Upper lobe of left lung (tissue), 6 donors: ENCODE results near the gene SMG7. TPM values are rescaled to one million over a fixed set of nuclear protein-coding genes. Genes with fewer than 3 reads are reported as not detected.

ENCODE experiments used
- ATAC-seq, 2 donors: fragments of 200-7000 bp; cut with Tn5 transposase; one replicate each; pipeline ENCODE4 v1.9.1; 2022; ENCODE audit warnings: mild to moderate bottlenecking in 2 of 2, moderate library complexity in 2 of 2; ENCODE audit not compliant: low FRiP score in 2 of 2
- DNase-seq, 2 donors: peaks; one replicate each; pipeline ENCODE4 v3.0.0-alpha.2; 2019 to 2020
- H3K27ac ChIP-seq, 4 donors: fragments of 200-600 bp; sonication (generic); one replicate each; pipeline ENCODE4 v1.5.1; 2016 to 2019
- H3K27me3 ChIP-seq, 4 donors: fragments of 200-600 bp; sonication (generic); one replicate each; pipeline ENCODE4 v1.5.1; 2017 to 2019
- H3K36me3 ChIP-seq, 4 donors: fragments of 200-600 bp; sonication (generic); one replicate each; pipeline ENCODE4 v1.5.1; 2016 to 2019
- H3K4me1 ChIP-seq, 4 donors: fragments of 200-600 bp; sonication (generic); one replicate each; pipeline ENCODE4 v1.5.1; 2018 to 2019
- H3K4me3 ChIP-seq, 4 donors: fragments of 200-600 bp; sonication (generic); one replicate each; pipeline ENCODE4 v1.5.1; 2017 to 2019; ENCODE audit warnings: mild to moderate bottlenecking in 2 of 4, moderate library complexity in 1 of 4
- H3K9me3 ChIP-seq, 4 donors: fragments of 200-600 bp; sonication (generic); one replicate each; pipeline ENCODE4 v1.5.1; 2018 to 2019
- CTCF ChIP-seq, 6 experiments: fragments of 450-650 bp in 4 of 6; fragments of 200-600 bp in 2 of 6; sonication (generic) in 2 of 6; IDR thresholded peaks; one replicate each; pipeline ENCODE4 v1.5.1; 2016 to 2019; ENCODE audit warnings: antibody characterized with exemption in 6 of 6
- EP300 ChIP-seq, 4 donors: sonication (generic); formaldehyde crosslinking; IDR thresholded peaks; one replicate each; pipeline ENCODE4 v1.5.1; 2017; ENCODE audit warnings: antibody characterized with exemption in 4 of 4, control low read depth in 2 of 4
- POLR2A ChIP-seq, 4 donors: fragments of 450-650 bp; IDR thresholded peaks; one replicate each; pipeline ENCODE4 v1.5.1; 2016 to 2017; ENCODE audit warnings: antibody characterized with exemption in 4 of 4, mild to moderate bottlenecking in 2 of 4
- POLR2AphosphoS5 ChIP-seq, 2 donors: sonication (generic); formaldehyde crosslinking; IDR thresholded peaks; one replicate each; pipeline ENCODE4 v1.5.1; 2017; ENCODE audit warnings: antibody characterized with exemption in 2 of 2
- WGBS, 2 donors: methylation state at CpG; one replicate each; pipeline ENCODE4 v1.1.5; 2017 to 2018; 5-methylcytosine and 5-hydroxymethylcytosine counted together
- total RNA-seq, 6 donors: library from RNA; depleted of rRNA in 4 of 6; stranded (reverse); fragments of >200 nt in 4 of 6; gene quantifications; one replicate each; pipeline versions ENCODE4 v1.1.0 to v1.2.1, GENCODE V29; 2016 to 2021
- donor health status: DM: no; HTN: no; CAD: no; lungs with moderate emphysema.
- donor health status: DM: no; HTN: yes; CAD: no; lungs with severe emphysema.

Gene SMG7
- total RNA-seq, 6 donors from 2014 or later, result 35.6 to 62.4 (median 50.5) TPM

GRCh38 chr1:183505454-183506089 lies 33.3 kb downstream of the SMG7 start:
- no peak overlapping the region for H3K4me3 ChIP-seq
- H3K9me3 ChIP-seq, result no peaks in the 10 kb centered on the region
- DNase-seq, result no peak
- 89 to 96% methylated on average over 5 of the region's 5 CpGs for WGBS, 2 donors
- ATAC-seq, result no peak
- no peaks in the 10 kb centered on the region for H3K27me3 ChIP-seq
- H3K36me3 ChIP-seq, result no peaks in the 10 kb centered on the region
- TF ChIP-seq POLR2A (IDR thresholded peaks at IDR 0.05) (no peak), EP300 (IDR thresholded peaks at IDR 0.05) (no peak), CTCF (IDR thresholded peaks at IDR 0.05) (no peak)
- no peak overlapping the region for H3K27ac ChIP-seq
- H3K4me1 ChIP-seq, result peaks cover 0 to 4% (median 1%) of the 10 kb centered on the region in 4 donors

- Histone ChIP-seq H3K4me3 (no peak overlapping the region), H3K27ac (no peak overlapping the region), H3K4me1 (peaks cover 0 to 4% (median 2%) of the 10 kb centered on the region in 4 donors), H3K27me3 (no peaks in the 10 kb centered on the region), H3K9me3 (no peaks in the 10 kb centered on the region), H3K36me3 (no peaks in the 10 kb centered on the region)
- DNase-seq, result no peak
- WGBS, 2 donors, result 92 to 93% methylated on average over 4 of the region's 4 CpGs
- no peak for ATAC-seq
- TF ChIP-seq EP300 (IDR thresholded peaks at IDR 0.05) (no peak), POLR2A (IDR thresholded peaks at IDR 0.05) (no peak), POLR2AphosphoS5 (IDR thresholded peaks at IDR 0.05) (no peak), CTCF (IDR thresholded peaks at IDR 0.05) (no peak)
Observed at GRCh38 chr1:183506561-183506960, 34.3 kb downstream of the SMG7 start.

DNA sequence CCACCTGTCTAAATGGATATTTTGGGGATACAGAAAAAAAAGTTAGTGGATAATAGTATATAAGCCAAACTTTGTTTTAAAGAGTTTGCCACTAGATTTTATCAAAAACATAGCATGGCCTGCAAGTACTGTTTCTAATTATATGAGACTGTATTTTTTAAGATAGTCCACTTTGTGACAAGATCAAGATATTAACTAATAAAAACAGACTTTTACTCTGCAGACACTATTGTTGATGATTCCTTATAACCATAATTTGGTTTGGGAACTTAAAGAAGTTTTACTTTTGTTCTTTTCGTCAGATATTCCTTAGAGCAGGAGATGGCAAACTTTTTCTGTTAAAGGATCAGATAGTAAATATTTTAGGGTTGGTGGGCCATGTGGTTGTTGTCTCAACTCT lies 36.4 kb downstream of the SMG7 start:
- no peaks in the 10 kb centered on the region for H3K9me3 ChIP-seq
- H3K27me3 ChIP-seq, result no peaks in the 10 kb centered on the region
- DNase-seq, result no peak
- WGBS, 2 donors, result 86 to 94% methylated on average over 1 of the region's 1 CpG
- H3K27ac ChIP-seq, result no peak overlapping the region
- peaks cover 0 to 10% (median 2%) of the 10 kb centered on the region in 4 donors for H3K4me1 ChIP-seq
- no peak for TF ChIP-seq EP300 (IDR thresholded peaks at IDR 0.05)
- no peak for TF ChIP-seq POLR2A (IDR thresholded peaks at IDR 0.05)
- no peak for TF ChIP-seq POLR2AphosphoS5 (IDR thresholded peaks at IDR 0.05)
- TF ChIP-seq CTCF (IDR thresholded peaks at IDR 0.05), result no peak
- no peak overlapping the region for H3K4me3 ChIP-seq
- H3K36me3 ChIP-seq, result peaks cover 0 to 3% (median 0%) of the 10 kb centered on the region in 4 donors
- ATAC-seq, result no peak

- ATAC-seq, result no peak
- WGBS, 2 donors, result 66 to 67% methylated on average over 2 of the region's 2 CpGs
Observed at GRCh38 chr1:183512450-183512849, 40.2 kb downstream of the SMG7 start.

More at GRCh38 chr1:183512450-183512849, 40.2 kb downstream of the SMG7 start:
- H3K4me1 ChIP-seq, result peaks cover 0 to 10% (median 7%) of the 10 kb centered on the region in 4 donors
- no peaks in the 10 kb centered on the region for H3K9me3 ChIP-seq
- peaks cover 0 to 18% (median 3%) of the 10 kb centered on the region in 4 donors for H3K36me3 ChIP-seq
- DNase-seq, result no peak
- TF ChIP-seq CTCF (IDR thresholded peaks at IDR 0.05), result no peak
- H3K27ac ChIP-seq, result no peak overlapping the region
- H3K4me3 ChIP-seq, result no peak overlapping the region
- no peaks in the 10 kb centered on the region for H3K27me3 ChIP-seq
